Retinal pigment epithelial cell (primary cell): ENCODE results near the gene MED22.

Source experiments
- DNase-seq: peaks from one replicate; pipeline ENCODE4 v3.0.0-alpha.2; 2010; ENCODE audit warnings: low read depth
- H3K4me3 ChIP-seq: 2 replicates; pipeline ENCODE4 v1.5.1; 2011; ENCODE audit warnings: mild to moderate bottlenecking, low read length, control low read depth, moderate library complexity
- CTCF ChIP-seq: conservative IDR thresholded peaks from 2 replicates; pipeline ENCODE4 v1.5.1; 2011; ENCODE audit warnings: low read depth, low read length, control low read depth, inconsistent platforms

The MED22 gene

GRCh38 chr9:133290751-133291302, 57.1 kb downstream of the MED22 start:
- H3K4me3 ChIP-seq = no peak overlapping the region
- TF ChIP-seq CTCF = no peak
- DNase-seq = no peak
